Hepatocyte (in vitro differentiated cells): ENCODE measurements around the gene DUOXA1.

ENCODE experiments used
- CTCF ChIP-seq: fragments of 200-600 bp; sonication (generic); IDR thresholded peaks from 2 replicates; pipeline ENCODE4 v1.5.1; 2016; ENCODE audit warnings: antibody characterized with exemption, mild to moderate bottlenecking; ENCODE audit not compliant: poor library complexity
- EZH2phosphoT487 ChIP-seq: fragments of 200-600 bp; sonication (generic); IDR thresholded peaks from one replicate; pipeline ENCODE4 v1.6.1; 2018; ENCODE audit warnings: antibody characterized with exemption, mild to moderate bottlenecking, low read depth, moderate library complexity; ENCODE audit not compliant: unreplicated experiment, severe bottlenecking

- no peak for TF ChIP-seq CTCF
- TF ChIP-seq EZH2phosphoT487: no peak
Measured at GRCh38 chr15:45146405-45146804, 16.7 kb upstream of the DUOXA1 start.
